ENCODE measurements around the gene IPO13.

Gene IPO13

GRCh38 chr1:43974443-43975248 lies 27.9 kb downstream of the IPO13 start, which contains the start of gene ATP6V0B:
Gene ATP6V0B, plus strand, starts transcription at chr1:43974960. Its CDS starts 81 bp downstream, at chr1:43975041.
- peak; percentile 97 for DNase-seq (ENCODE audit: low spot score)

DNA sequence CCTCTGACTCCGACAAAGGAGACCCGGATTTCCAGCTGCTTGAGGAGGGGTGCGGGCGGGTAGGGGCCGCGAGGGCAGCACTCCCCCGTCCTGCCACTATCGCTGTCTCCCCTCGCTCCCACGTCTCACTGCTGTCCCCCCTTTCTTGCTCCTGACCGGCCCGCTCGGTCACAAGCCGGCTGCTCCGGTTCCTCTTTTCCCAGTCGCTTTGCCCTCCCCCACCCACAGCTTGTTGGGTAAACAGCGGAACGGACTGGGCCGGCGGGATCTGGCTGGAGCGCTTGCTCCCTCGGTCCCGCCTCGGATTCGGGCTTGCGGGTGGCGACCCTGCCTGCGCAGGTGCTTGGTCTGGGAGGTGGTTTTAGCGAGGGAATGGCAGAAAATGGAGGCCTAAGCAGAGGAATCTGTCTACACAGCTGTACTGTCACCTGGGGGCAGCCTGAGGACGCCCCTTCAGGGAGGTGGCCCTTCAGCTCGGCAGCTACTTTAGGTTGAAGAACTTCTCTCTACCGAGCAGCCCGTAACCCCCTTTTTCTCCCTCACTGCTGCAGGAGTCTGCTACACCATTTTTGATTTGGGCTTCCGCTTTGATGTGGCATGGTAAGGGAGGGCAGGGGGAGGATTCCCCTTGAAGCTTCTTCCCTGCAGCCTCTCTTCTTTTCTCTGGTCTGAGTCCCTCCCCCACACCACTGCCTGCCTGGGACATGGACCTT lies 28.7 kb downstream of the IPO13 start:
- DNase-seq (ENCODE audit: low spot score), result peak; percentile 61

- no peak for DNase-seq (ENCODE audit: low spot score)
Observed at GRCh38 chr1:43976045-43976444, 29.3 kb downstream of the IPO13 start.

GRCh38 chr1:43976890-43977289 lies 30.1 kb downstream of the IPO13 start:
- DNase-seq (ENCODE audit: low spot score), result no peak

GRCh38 chr1:43977376-43978263 lies 30.9 kb downstream of the IPO13 start:
- no peak for DNase-seq (ENCODE audit: low spot score)

DNA sequence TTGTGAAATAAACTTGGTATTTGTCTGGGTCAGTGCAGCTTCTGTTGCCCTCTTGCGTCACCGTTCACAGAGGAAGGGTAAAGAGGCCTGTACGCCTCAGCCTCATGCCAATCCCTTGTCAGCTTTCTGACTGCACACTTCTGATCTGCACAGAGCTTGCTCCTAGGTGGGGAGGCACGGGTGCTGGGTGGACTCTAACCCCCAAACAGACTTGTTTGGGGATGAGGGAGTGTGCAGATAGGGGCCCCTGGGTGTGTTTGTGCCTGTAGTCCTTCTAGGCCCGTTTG lies 31.5 kb downstream of the IPO13 start:
- DNase-seq (ENCODE audit: low spot score), result no peak

- DNase-seq (ENCODE audit: low spot score), result peak; percentile 95
Observed at GRCh38 chr1:43978551-43979260, 32.0 kb downstream of the IPO13 start, which contains the start of gene B4GALT2. Gene B4GALT2, plus strand, starts transcription at chr1:43979210. Its CDS starts 1,951 bp downstream, at chr1:43981161.

- DNase-seq (ENCODE audit: low spot score), result no peak
Observed at GRCh38 chr1:43979261-43979527, 32.4 kb downstream of the IPO13 start.

GRCh38 chr1:43979528-43980254 lies 32.9 kb downstream of the IPO13 start:
- peak; percentile 87 for DNase-seq (ENCODE audit: low spot score)

- peak; percentile 39 for DNase-seq (ENCODE audit: low spot score)
Observed at GRCh38 chr1:43980255-43981134, 33.7 kb downstream of the IPO13 start.

GRCh38 chr1:43981135-43981491 lies 34.4 kb downstream of the IPO13 start:
- no peak for DNase-seq (ENCODE audit: low spot score)

DNA sequence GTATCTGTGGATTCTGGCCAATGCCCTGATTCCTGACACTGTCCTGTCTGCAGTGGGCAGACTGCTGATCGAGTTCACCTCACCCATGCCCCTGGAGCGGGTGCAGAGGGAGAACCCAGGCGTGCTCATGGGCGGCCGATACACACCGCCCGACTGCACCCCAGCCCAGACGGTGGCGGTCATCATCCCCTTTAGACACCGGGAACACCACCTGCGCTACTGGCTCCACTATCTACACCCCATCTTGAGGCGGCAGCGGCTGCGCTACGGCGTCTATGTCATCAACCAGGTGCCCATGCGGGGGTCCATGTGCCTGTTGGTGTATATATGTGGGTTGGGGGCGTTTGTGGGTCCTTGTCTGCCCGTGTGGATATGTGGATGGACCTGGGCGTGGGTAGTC lies 34.9 kb downstream of the IPO13 start:
- DNase-seq (ENCODE audit: low spot score), result no peak

DNA sequence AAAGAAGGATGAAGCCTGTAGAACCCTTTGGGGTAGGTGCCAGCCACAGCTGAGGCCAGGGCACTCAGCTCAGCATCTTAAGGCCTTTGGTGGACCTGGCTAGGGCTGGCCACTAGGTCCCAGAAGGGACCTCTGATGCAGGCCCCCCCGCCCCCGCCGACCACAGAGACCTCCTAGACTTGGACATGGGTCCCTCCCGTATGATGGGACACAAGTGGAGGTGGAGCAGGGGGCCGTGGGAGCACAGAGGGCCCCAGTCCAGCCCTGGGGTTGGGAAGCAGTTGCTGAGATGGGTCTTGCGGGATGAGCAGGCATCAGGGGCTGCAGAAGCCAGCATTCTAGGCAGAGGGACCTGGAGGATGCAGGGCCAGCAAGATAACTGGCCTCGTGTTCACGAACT lies 35.5 kb downstream of the IPO13 start:
- DNase-seq (ENCODE audit: low spot score), result no peak

DNA sequence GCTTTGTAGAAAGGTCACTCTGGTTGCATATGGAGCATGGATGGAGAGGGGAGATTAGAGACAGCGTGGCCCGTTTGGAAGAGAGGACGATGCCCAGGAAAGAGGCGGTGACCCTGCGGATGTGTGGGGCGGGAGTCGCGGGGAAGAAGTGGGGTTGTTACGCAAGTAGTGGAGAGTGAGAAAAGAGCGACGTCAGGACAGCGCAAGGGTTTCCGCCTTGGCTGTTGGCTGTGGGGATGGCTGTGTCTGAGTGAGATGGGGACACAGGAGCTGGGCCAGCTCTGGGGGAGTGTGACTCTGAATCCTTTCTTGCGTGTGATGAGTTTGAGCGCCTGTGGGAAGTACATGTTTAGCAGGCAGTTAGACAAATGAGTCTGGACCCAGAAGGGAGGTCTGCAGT lies 36.1 kb downstream of the IPO13 start:
- DNase-seq (ENCODE audit: low spot score), result no peak

DNA sequence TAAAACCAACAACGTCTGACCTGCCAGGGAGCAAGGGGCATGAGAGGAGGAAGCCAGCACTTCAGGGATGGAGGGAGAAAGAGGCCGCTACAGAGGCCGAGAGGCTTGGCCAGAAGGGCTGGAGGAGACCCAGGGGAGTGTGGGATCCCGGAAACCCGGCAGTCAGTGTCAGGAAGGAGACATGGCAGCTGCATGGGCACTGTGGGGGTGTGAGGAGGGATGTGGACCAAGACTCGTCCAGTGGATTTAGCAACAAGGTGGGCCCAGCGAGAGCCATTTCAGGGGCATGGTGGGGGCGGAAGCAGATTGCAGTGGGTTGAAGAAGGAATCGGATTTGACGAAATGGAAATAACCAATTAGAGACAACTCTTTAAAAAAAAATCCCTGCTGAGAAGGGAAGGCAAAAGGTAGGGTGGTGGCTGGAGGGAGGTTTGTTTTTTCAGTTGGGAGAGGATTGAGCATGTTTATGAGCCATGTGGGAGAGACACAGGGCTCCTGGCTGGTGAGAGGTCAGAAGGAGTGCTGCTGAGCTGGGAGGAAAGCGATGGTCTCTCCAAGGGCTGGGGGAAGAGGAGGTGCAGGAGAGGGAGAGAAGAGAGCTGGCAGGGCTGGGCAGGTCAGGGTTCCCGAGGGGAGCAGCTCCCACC lies 36.6 kb downstream of the IPO13 start:
- no peak for DNase-seq (ENCODE audit: low spot score)

GRCh38 chr1:43984855-43985254 lies 38.1 kb downstream of the IPO13 start:
- no peak for DNase-seq (ENCODE audit: low spot score)

GRCh38 chr1:43985984-43986595 lies 39.3 kb downstream of the IPO13 start:
- DNase-seq (ENCODE audit: low spot score), result no peak

DNA sequence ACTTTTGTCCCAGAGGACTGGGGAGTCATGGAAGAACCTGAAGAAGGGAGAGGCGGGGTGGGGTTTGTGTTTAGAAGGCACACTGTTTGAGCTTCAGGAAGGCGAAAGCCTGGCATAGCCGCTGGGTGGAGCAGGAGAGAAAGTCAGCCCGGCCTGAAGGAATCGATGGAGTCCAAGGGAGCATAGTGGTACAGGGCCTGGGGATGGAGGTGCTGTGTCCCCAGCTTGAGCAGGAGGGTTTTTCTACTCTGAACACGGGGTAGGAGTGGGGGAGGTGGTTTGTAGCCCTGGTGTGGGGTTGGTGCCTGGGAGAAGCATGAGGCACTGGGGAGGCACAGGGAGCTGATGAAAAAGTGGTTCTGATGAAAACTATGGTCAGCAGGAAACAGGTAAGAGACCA lies 40.0 kb downstream of the IPO13 start:
- no peak for DNase-seq (ENCODE audit: low spot score)

- no peak for DNase-seq (ENCODE audit: low spot score)
Observed at GRCh38 chr1:43987159-43987902, 40.6 kb downstream of the IPO13 start.

Measured in GM03348 (cell line).